Sigmoid colon (tissue), 4 donors: ENCODE data around the gene FBXO33.

Source experiments
- CTCF ChIP-seq, 4 experiments: fragments of 450-650 bp in 3 of 4; fragments of 200-600 bp in 1 of 4; IDR thresholded peaks; one replicate each; pipeline ENCODE4 v1.5.1; 2016 to 2019; ENCODE audit warnings: antibody characterized with exemption in 4 of 4, mild to moderate bottlenecking in 3 of 4, moderate library complexity in 2 of 4
- POLR2AphosphoS5 ChIP-seq, 4 donors: sonication (generic); formaldehyde crosslinking; IDR thresholded peaks; one replicate each; pipeline ENCODE4 v1.6.1; 2017; ENCODE audit warnings: antibody characterized with exemption in 4 of 4

GRCh38 chr14:39372656-39373055, 59.6 kb downstream of the FBXO33 start:
- TF ChIP-seq CTCF (IDR thresholded peaks at IDR 0.05) (no peak), POLR2AphosphoS5 (IDR thresholded peaks at IDR 0.05) (no peak)
